SK-N-SH (cell line): ENCODE results near the gene PTGFR. TPM values are rescaled to one million over a fixed set of nuclear protein-coding genes. Genes with fewer than 3 reads are reported as not detected.

ENCODE experiments used
- CTCF ChIA-PET: fragments of 300-600, 350-600 bp; formaldehyde crosslinking; extraction: SDS; loops from one replicate; lab custom pipeline; 2021; lab: Yijun Ruan, JAX
- POLR2A ChIA-PET: fragments of 350-600 bp; sonication (Branson Sonifier 250); formaldehyde crosslinking; extraction: SDS; loops from one replicate; lab custom pipeline; 2020; ENCODE audit warnings: antibody characterized with exemption, inconsistent platforms; lab: Yijun Ruan, JAX
- DNase-seq: peaks from one replicate; pipeline ENCODE4 v3.0.0; 2012
- H2AFZ ChIP-seq: fragments of 200-600 bp; sonication (generic); 2 replicates; pipeline ENCODE4 v1.8.1; 2016; ENCODE audit warnings: antibody characterized with exemption, mild to moderate bottlenecking, low read depth
- H3F3A ChIP-seq: fragments of 200-600 bp; sonication (generic); replicated peaks from 2 replicates; pipeline ENCODE3; 2016; ENCODE audit warnings: antibody characterized with exemption, mild to moderate bottlenecking; ENCODE audit not compliant: insufficient read depth
- H3K27ac ChIP-seq, 2 experiments: fragments of 200-500 bp in 1 of 2; fragments of 200-600 bp in 1 of 2; sonication (Bioruptor generic) in 1 of 2; sonication (generic), shearing (Covaris generic) in 1 of 2; 2 replicates each; pipeline versions ENCODE4 v1.5.1 to v1.6.1; 2014 to 2016; ENCODE audit warnings: low read depth in 2 of 2, inconsistent platforms in 1 of 2, low read length in 1 of 2, mild to moderate bottlenecking in 1 of 2, mixed read lengths in 1 of 2
- H3K27me3 ChIP-seq: fragments of 200-600 bp; sonication (generic), shearing (Covaris generic); 2 replicates; pipeline ENCODE4 v1.6.1; 2016; ENCODE audit warnings: mixed run types; ENCODE audit not compliant: insufficient read depth
- H3K36me3 ChIP-seq, 2 experiments: fragments of 200-500 bp in 1 of 2; fragments of 200-600 bp in 1 of 2; sonication (Bioruptor generic) in 1 of 2; sonication (generic) in 1 of 2; replicated peaks in 1 of 2; 2 replicates each; pipeline versions ENCODE3 to v1.5.1; 2014 to 2016; ENCODE audit warnings: low read length in 1 of 2, mild to moderate bottlenecking in 1 of 2; ENCODE audit not compliant: insufficient read depth in 2 of 2, control insufficient read depth in 1 of 2
- H3K4me1 ChIP-seq, 2 experiments: fragments of 200-500 bp in 1 of 2; fragments of 200-600 bp in 1 of 2; sonication (Bioruptor generic) in 1 of 2; sonication (generic), shearing (Covaris generic) in 1 of 2; 2 replicates each; pipeline versions ENCODE4 v1.5.1 to v1.6.1; 2014 to 2016; ENCODE audit warnings: low read depth in 1 of 2, low read length in 1 of 2, mixed run types in 1 of 2; ENCODE audit not compliant: insufficient read depth in 2 of 2, control insufficient read depth in 1 of 2
- H3K4me2 ChIP-seq: fragments of 200-600 bp; sonication (generic), shearing (Covaris generic); 2 replicates; pipeline ENCODE4 v1.6.1; 2017; ENCODE audit warnings: mixed run types
- H3K4me3 ChIP-seq, 2 experiments: fragments of 200-500 bp in 1 of 2; fragments of 200-600 bp in 1 of 2; sonication (Bioruptor generic) in 1 of 2; sonication (generic), shearing (Covaris generic) in 1 of 2; 2 replicates each; pipeline versions ENCODE4 v1.5.1 to v1.8.1; 2014 to 2016; ENCODE audit warnings: low read depth in 2 of 2, inconsistent platforms in 1 of 2, low read length in 1 of 2, mild to moderate bottlenecking in 1 of 2, mixed read lengths in 1 of 2, moderate library complexity in 1 of 2
- H3K79me2 ChIP-seq: fragments of 200-600 bp; sonication (generic); 2 replicates; pipeline ENCODE4 v1.8.1; 2017; ENCODE audit warnings: mild to moderate bottlenecking; ENCODE audit not compliant: insufficient read depth
- H3K9ac ChIP-seq: fragments of 200-600 bp; sonication (generic); 2 replicates; pipeline ENCODE4 v1.6.1; 2017; ENCODE audit warnings: mixed run types
- H3K9me2 ChIP-seq: fragments of 200-600 bp; sonication (generic); 2 replicates; pipeline ENCODE4 v1.6.1; 2017; ENCODE audit warnings: mixed run types
- H3K9me3 ChIP-seq: fragments of 200-600 bp; sonication (generic); 2 replicates; pipeline ENCODE4 v1.6.1; 2017; ENCODE audit warnings: mixed run types, mild to moderate bottlenecking, moderate library complexity
- H4K20me1 ChIP-seq: fragments of 200-600 bp; sonication (generic); 2 replicates; pipeline ENCODE4 v1.6.1; 2017; ENCODE audit warnings: mild to moderate bottlenecking, mixed run types; ENCODE audit not compliant: insufficient read depth
- CHD2 ChIP-seq: fragments of 150-350 bp; IDR thresholded peaks from 2 replicates; pipeline ENCODE4 v1.6.1; 2018; ENCODE audit warnings: low read length; ENCODE audit not compliant: partially characterized antibody
- ELF1 ChIP-seq: IDR thresholded peaks from 2 replicates; pipeline ENCODE4 v1.4.0; 2012
- EP300 ChIP-seq, 2 experiments: IDR thresholded peaks; 2 replicates each; pipeline versions ENCODE4 v1.4.0 to v1.6.1; 2012; ENCODE audit warnings: borderline replicate concordance in 1 of 2, low read depth in 1 of 2, low read length in 1 of 2
- EZH2phosphoT487 ChIP-seq: fragments of 200-600 bp; sonication (generic); IDR thresholded peaks from 2 replicates; pipeline ENCODE4 v1.6.1; 2017; ENCODE audit warnings: low read depth, mixed run types, mild to moderate bottlenecking, antibody characterized with exemption, moderate library complexity, borderline replicate concordance
- FOSL2 ChIP-seq: IDR thresholded peaks from 2 replicates; pipeline ENCODE4 v1.4.0; 2012; ENCODE audit warnings: low read depth, mild to moderate bottlenecking, moderate library complexity, borderline replicate concordance
- FOXJ3 ChIP-seq: sonication (generic); formaldehyde crosslinking; IDR thresholded peaks from 2 replicates; pipeline ENCODE4 v1.5.1; 2020; ENCODE audit warnings: mild to moderate bottlenecking, missing genetic modification reagents
- FOXM1 ChIP-seq: IDR thresholded peaks from 2 replicates; pipeline ENCODE4 v1.4.0; 2012; ENCODE audit warnings: low read depth, mild to moderate bottlenecking
- GABPA ChIP-seq: IDR thresholded peaks from 2 replicates; pipeline ENCODE4 v1.4.0; 2012; ENCODE audit warnings: low read depth, mild to moderate bottlenecking
- JUND ChIP-seq: IDR thresholded peaks from 2 replicates; pipeline ENCODE4 v1.4.0; 2012
- MXI1 ChIP-seq: IDR thresholded peaks from 2 replicates; pipeline ENCODE4 v1.6.1; 2012; ENCODE audit warnings: mild to moderate bottlenecking, low read depth, low read length, improper control_type of control experiment
- RAD21 ChIP-seq: IDR thresholded peaks from 2 replicates; pipeline ENCODE4 v1.6.1; 2012; ENCODE audit warnings: mild to moderate bottlenecking, low read length
- RCOR1 ChIP-seq: fragments of 150-350 bp; IDR thresholded peaks from 2 replicates; pipeline ENCODE4 v1.6.1; 2017; ENCODE audit warnings: antibody characterized with exemption, low read length
- RFX5 ChIP-seq: IDR thresholded peaks from 2 replicates; pipeline ENCODE4 v1.6.1; 2012; ENCODE audit warnings: mild to moderate bottlenecking, improper control_type of control experiment, low read length
- SMC3 ChIP-seq: IDR thresholded peaks from 2 replicates; pipeline ENCODE4 v1.6.1; 2012; ENCODE audit warnings: low read depth, low read length, improper control_type of control experiment
- TAF1 ChIP-seq: IDR thresholded peaks from 2 replicates; pipeline ENCODE4 v1.6.1; 2012; ENCODE audit warnings: low read depth, mild to moderate bottlenecking, low read length, moderate library complexity, borderline replicate concordance
- TCF12 ChIP-seq: IDR thresholded peaks from 2 replicates; pipeline ENCODE4 v1.4.0; 2012
- USF2 ChIP-seq: fragments of 150-350 bp; IDR thresholded peaks from 2 replicates; pipeline ENCODE4 v1.6.1; 2017; ENCODE audit warnings: antibody characterized with exemption, low read length, low read depth, borderline replicate concordance
- WGBS: methylation state at CpG from one replicate; pipeline ENCODE4 v1.1.6; 2017; ENCODE audit warnings: low lambda C conversion rate; 5-methylcytosine and 5-hydroxymethylcytosine counted together
- polyA plus RNA-seq, 3 experiments: library from polyadenylated mRNA; depleted of rRNA; stranded (reverse); fragments of >200 nt; gene quantifications; 2 replicates each; pipeline ENCODE4 v1.2.3, GENCODE V29; 2012
- TF ChIP-seq, protein P1 (sequence below): IDR thresholded peaks from 2 replicates; pipeline ENCODE4 v1.4.0; 2012; ENCODE audit warnings: low read depth
- TF ChIP-seq, protein P2 (sequence below): fragments of 150-350 bp; IDR thresholded peaks from 2 replicates; pipeline ENCODE4 v1.6.1; 2016; ENCODE audit warnings: mild to moderate bottlenecking, low read depth, low read length
- TF ChIP-seq, protein P3 (sequence below): IDR thresholded peaks from 2 replicates; pipeline ENCODE4; 2012
- TF ChIP-seq, protein P4 (sequence below): fragments of 200-600 bp; sonication (generic); IDR thresholded peaks from 2 replicates; pipeline ENCODE4 v1.6.1; 2017; ENCODE audit warnings: antibody characterized with exemption, mild to moderate bottlenecking, moderate library complexity

PTGFR gene
- polyA plus RNA-seq, 1 of the 3 experiments (the other 2 are of a cell fraction) = 2.2 TPM

DNA sequence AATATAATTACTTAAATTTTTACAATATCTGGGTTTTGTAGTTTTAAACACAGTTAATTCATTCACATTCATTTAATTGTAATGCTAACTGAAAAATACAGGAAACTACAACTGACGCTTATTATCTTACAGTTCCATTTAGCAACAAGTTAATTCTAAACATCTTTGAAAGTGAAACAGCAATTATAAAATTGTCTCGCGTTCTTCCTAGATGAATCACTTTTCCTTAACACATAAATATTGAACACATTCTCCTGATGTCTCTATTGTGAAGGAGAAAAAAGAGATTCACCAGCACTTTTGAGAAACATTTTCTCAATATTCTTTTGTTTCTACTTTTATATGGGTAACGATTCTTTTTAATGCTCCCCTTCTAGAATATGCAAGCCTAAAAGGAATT lies 6.4 kb downstream of the PTGFR start:
- Histone ChIP-seq H3K79me2 (peaks cover 46% of the 10 kb centered on the region), H3K4me2 (no peak overlapping the region), H4K20me1 (no peaks in the 10 kb centered on the region), H3K9me3 (no peaks in the 10 kb centered on the region), H3F3A (peaks cover under 1% of the 10 kb centered on the region), H3K4me3 (no peak overlapping the region), H3K9ac (no peak overlapping the region), H2AFZ (no peak overlapping the region), H3K27ac (no peak overlapping the region), H3K4me1 (peaks cover 0 to 26% of the 10 kb centered on the region in 2 experiments; a peak in 2 of 4 replicates), H3K27me3 (no peaks in the 10 kb centered on the region), H3K36me3 (peaks cover 0 to 15% of the 10 kb centered on the region in 2 experiments), H3K9me2 (no peaks in the 10 kb centered on the region)
- CTCF ChIA-PET = no interaction called here
- 91% methylated on average over 4 of the region's 4 CpGs for WGBS
- no peak for TF ChIP-seq RFX5
- no peak for TF ChIP-seq RCOR1
- no peak for TF ChIP-seq JUND
- TF ChIP-seq FOXJ3 = no peak
- TF ChIP-seq GABPA = no peak
- no peak for TF ChIP-seq FOXM1
- TF ChIP-seq, protein P1, sequence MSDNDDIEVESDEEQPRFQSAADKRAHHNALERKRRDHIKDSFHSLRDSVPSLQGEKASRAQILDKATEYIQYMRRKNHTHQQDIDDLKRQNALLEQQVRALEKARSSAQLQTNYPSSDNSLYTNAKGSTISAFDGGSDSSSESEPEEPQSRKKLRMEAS = no peak
- no peak for TF ChIP-seq TAF1
- TF ChIP-seq, protein P2, sequence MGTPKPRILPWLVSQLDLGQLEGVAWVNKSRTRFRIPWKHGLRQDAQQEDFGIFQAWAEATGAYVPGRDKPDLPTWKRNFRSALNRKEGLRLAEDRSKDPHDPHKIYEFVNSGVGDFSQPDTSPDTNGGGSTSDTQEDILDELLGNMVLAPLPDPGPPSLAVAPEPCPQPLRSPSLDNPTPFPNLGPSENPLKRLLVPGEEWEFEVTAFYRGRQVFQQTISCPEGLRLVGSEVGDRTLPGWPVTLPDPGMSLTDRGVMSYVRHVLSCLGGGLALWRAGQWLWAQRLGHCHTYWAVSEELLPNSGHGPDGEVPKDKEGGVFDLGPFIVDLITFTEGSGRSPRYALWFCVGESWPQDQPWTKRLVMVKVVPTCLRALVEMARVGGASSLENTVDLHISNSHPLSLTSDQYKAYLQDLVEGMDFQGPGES = no peak
- no peak for TF ChIP-seq TCF12
- TF ChIP-seq EZH2phosphoT487 = no peak
- no peak for TF ChIP-seq FOSL2
- no peak for TF ChIP-seq MXI1
- TF ChIP-seq RAD21 = no peak
- DNase-seq = no peak
- POLR2A ChIA-PET = no interaction called here

DNA sequence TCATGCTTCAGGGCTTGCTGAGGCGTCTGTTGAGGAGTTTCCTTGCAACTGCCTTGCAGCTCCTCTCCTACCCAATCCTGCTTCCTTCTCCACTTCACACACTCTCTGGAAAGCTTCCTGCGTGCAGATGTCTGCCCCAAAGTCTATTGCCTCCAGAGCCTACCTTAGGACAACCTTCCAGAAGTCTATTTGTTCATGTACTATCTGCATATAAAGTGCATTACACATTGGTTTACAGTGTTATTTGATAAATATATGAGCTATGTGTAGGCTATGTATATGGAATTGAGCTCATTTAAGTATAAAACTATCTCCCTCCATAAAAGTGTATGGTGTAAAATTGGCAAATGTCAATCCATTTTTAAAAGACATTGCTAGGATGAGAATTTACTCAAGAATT lies 9.8 kb downstream of the PTGFR start:
- no peak overlapping the region for H3K27ac ChIP-seq
- TF ChIP-seq USF2 (no peak), SMC3 (no peak), GABPA (no peak), EP300 (IDR thresholded peaks at IDR 0.05; ENCODE audit: borderline replicate concordance in 1 of 2, low read depth in 1 of 2, low read length in 1 of 2) (no peak), RCOR1 (no peak), CHD2 (no peak), MXI1 (no peak), ELF1 (no peak)
- TF ChIP-seq, protein P3, sequence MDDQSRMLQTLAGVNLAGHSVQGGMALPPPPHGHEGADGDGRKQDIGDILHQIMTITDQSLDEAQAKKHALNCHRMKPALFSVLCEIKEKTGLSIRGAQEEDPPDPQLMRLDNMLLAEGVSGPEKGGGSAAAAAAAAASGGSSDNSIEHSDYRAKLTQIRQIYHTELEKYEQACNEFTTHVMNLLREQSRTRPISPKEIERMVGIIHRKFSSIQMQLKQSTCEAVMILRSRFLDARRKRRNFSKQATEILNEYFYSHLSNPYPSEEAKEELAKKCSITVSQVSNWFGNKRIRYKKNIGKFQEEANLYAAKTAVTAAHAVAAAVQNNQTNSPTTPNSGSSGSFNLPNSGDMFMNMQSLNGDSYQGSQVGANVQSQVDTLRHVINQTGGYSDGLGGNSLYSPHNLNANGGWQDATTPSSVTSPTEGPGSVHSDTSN = no peak
- TF ChIP-seq, protein P4, sequence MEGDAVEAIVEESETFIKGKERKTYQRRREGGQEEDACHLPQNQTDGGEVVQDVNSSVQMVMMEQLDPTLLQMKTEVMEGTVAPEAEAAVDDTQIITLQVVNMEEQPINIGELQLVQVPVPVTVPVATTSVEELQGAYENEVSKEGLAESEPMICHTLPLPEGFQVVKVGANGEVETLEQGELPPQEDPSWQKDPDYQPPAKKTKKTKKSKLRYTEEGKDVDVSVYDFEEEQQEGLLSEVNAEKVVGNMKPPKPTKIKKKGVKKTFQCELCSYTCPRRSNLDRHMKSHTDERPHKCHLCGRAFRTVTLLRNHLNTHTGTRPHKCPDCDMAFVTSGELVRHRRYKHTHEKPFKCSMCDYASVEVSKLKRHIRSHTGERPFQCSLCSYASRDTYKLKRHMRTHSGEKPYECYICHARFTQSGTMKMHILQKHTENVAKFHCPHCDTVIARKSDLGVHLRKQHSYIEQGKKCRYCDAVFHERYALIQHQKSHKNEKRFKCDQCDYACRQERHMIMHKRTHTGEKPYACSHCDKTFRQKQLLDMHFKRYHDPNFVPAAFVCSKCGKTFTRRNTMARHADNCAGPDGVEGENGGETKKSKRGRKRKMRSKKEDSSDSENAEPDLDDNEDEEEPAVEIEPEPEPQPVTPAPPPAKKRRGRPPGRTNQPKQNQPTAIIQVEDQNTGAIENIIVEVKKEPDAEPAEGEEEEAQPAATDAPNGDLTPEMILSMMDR = no peak
- TF ChIP-seq, protein P2 = no peak
- peaks cover 25% of the 10 kb centered on the region for H3K79me2 ChIP-seq
- CTCF ChIA-PET = interaction anchor here (1.2 kb wide), 2 partner anchors 16 to 355 kb away, joined by 3 to 5 read pairs; no protein-coding TSS in a partner anchor
- POLR2A ChIA-PET = no interaction called here
- no peak overlapping the region for H3K4me3 ChIP-seq
- H3K27me3 ChIP-seq = no peaks in the 10 kb centered on the region
- WGBS = 67% methylated on average over 2 of the region's 2 CpGs
- no peak overlapping the region for H3K9ac ChIP-seq
- no peak overlapping the region for H3K4me2 ChIP-seq
- no peak for DNase-seq
- no peaks in the 10 kb centered on the region for H4K20me1 ChIP-seq
- peaks cover 0 to 20% of the 10 kb centered on the region in 2 experiments; a peak in 1 of 4 replicates for H3K4me1 ChIP-seq
- H3K9me2 ChIP-seq = no peaks in the 10 kb centered on the region
- no peaks in the 10 kb centered on the region for H3K9me3 ChIP-seq
- H3K36me3 ChIP-seq = peaks cover 0 to 12% of the 10 kb centered on the region in 2 experiments
- no peaks in the 10 kb centered on the region for H3F3A ChIP-seq
- no peak overlapping the region for H2AFZ ChIP-seq
